ENCODE data around the gene SAMD8. TPM values are rescaled to one million over a fixed set of nuclear protein-coding genes. Genes with fewer than 3 reads are reported as not detected.

Gene SAMD8
- total and polyA plus RNA-seq, 2 of the 8 experiments (the other 6 are each of a cell fraction or from before 2014, with no cell fraction given), result 11.7 to 20.9 TPM

- H2BK5ac ChIP-seq (ENCODE audit: low read depth, low read length), result peak overlapping the region; percentile 63; the same call in 1 of the 2 replicates
- peak overlapping the region in 1 of 2 experiments; percentile 29; a peak in 1 of 4 replicates for H3K4me2 ChIP-seq (ENCODE audit: insufficient read depth in 1 of 2, low read depth in 2 of 2, low read length in 2 of 2)
- peaks cover 0 to 12% (median 7%) of the 10 kb centered on the region in 4 experiments; a peak in 5 of 7 replicates for H3K4me1 ChIP-seq (replicated peaks in 1 of 4; ENCODE audit: control insufficient read depth in 3 of 4, insufficient read depth in 4 of 4, low read length in 3 of 4)
- H2BK12ac ChIP-seq (ENCODE audit: low read depth, low read length), result no peak overlapping the region
- H4K20me1 ChIP-seq (replicated peaks in 1 of 2; ENCODE audit: control insufficient read depth in 1 of 2, insufficient read depth in 2 of 2, low read length in 2 of 2), result no peaks in the 10 kb centered on the region
- no peaks in the 10 kb centered on the region for H3K27me3 ChIP-seq (replicated peaks in 1 of 4; ENCODE audit: control insufficient read depth in 3 of 4, extremely low read depth in 1 of 4, insufficient read depth in 3 of 4, low read length in 3 of 4)
- no peaks in the 10 kb centered on the region for H3K79me1 ChIP-seq (ENCODE audit: low read depth, low read length)
- POLR2A ChIA-PET (ENCODE audit: partially characterized antibody), result interaction anchor here (0.8 to 36.7 kb wide), 4 partner anchors 16 to 40 kb away, joined by 3 to 801 read pairs (median 16); partner anchors contain the start of genes COMTD1 and VDAC2
- no peak overlapping the region for H2AK5ac ChIP-seq (ENCODE audit: low read depth, low read length)
- no peak overlapping the region for H2BK120ac ChIP-seq (replicated peaks; ENCODE audit: low read depth, low read length)
- peak overlapping the region; percentile 2; the same call in 1 of the 2 replicates for H3K27ac ChIP-seq (ENCODE audit: low read depth, low read length)
- CTCF ChIA-PET (ENCODE audit: partially characterized antibody), result interaction anchor here (0.6 to 10.5 kb wide), 31 partner anchors 9 to 1010 kb away, joined by 3 to 209 read pairs (median 4); partner anchors contain the start of genes COMTD1, SAMD8 and VDAC2
- H2BK20ac ChIP-seq (ENCODE audit: low read length), result no peak overlapping the region
- H3K23me2 ChIP-seq (ENCODE audit: low read depth, low read length), result no peaks in the 10 kb centered on the region
- no peak overlapping the region for H3K14ac ChIP-seq (ENCODE audit: insufficient read length)
- FAIRE-seq (no peak), DNase-seq (ENCODE audit: low read depth in 1 of 2, low spot score in 2 of 2) (peak; percentile 56 to 61)
- no peak overlapping the region for H4K5ac ChIP-seq (ENCODE audit: insufficient read length, low read depth, low read length)
- no peak overlapping the region for H4K8ac ChIP-seq (ENCODE audit: extremely low read depth, insufficient read depth, low read length)
- H3K9ac ChIP-seq (replicated peaks in 1 of 4; ENCODE audit: extremely low read depth in 1 of 4, low read depth in 3 of 4, low read length in 3 of 4), result no peak overlapping the region
- no peak overlapping the region for H3K56ac ChIP-seq (replicated peaks; ENCODE audit: insufficient read length, low read depth, low read length)
- H3K79me2 ChIP-seq (ENCODE audit: control insufficient read depth in 1 of 2, insufficient read depth in 2 of 2, low read length in 2 of 2), result no peaks in the 10 kb centered on the region
- H3K36me3 ChIP-seq (ENCODE audit: control insufficient read depth in 2 of 4, insufficient read depth in 4 of 4, low read length in 3 of 4), result no peaks in the 10 kb centered on the region
- H4K91ac ChIP-seq (replicated peaks; ENCODE audit: insufficient read length, low read length), result no peak overlapping the region
- H2AFZ ChIP-seq (ENCODE audit: low read length), result no peak overlapping the region
- no peak overlapping the region for H2BK15ac ChIP-seq (ENCODE audit: low read length)
- no peak overlapping the region for H3K4me3 ChIP-seq (ENCODE audit: extremely low read depth in 1 of 4, insufficient read depth in 2 of 4, low read depth in 3 of 4, low read length in 4 of 4)
- H3K23ac ChIP-seq (ENCODE audit: insufficient read length), result no peak overlapping the region
- H3K4ac ChIP-seq (replicated peaks; ENCODE audit: insufficient read length, low read depth, low read length), result no peak overlapping the region
- no peaks in the 10 kb centered on the region for H3K9me3 ChIP-seq (ENCODE audit: insufficient read depth in 2 of 2, low read depth in 1 of 2, low read length in 1 of 2)
- WGBS, 2 experiments (ENCODE audit: extremely low coverage in 1 of 2, insufficient coverage in 1 of 2, insufficient read length in 1 of 2, insufficient replicate concordance in 2 of 2, low coverage in 1 of 2, low lambda C conversion rate in 2 of 2, missing lambda C conversion rate in 1 of 2), result 34% methylated on average over 3 of the region's 3 CpGs; no CpG with 5 or more reads in 1 of the 2 experiments
- no peak overlapping the region for H3K18ac ChIP-seq (ENCODE audit: extremely low read depth, low read length)
- TF ChIP-seq YY1 (IDR thresholded peaks at IDR 0.05; ENCODE audit: low read depth, low read length), result no peak
- TF ChIP-seq EGR1 (IDR thresholded peaks at IDR 0.05; ENCODE audit: borderline replicate concordance, low read depth, low read length), result no peak
- no peak for TF ChIP-seq FOSL1 (IDR thresholded peaks at IDR 0.05; ENCODE audit: insufficient read depth, low read depth, low read length)
- TF ChIP-seq, protein P1, sequence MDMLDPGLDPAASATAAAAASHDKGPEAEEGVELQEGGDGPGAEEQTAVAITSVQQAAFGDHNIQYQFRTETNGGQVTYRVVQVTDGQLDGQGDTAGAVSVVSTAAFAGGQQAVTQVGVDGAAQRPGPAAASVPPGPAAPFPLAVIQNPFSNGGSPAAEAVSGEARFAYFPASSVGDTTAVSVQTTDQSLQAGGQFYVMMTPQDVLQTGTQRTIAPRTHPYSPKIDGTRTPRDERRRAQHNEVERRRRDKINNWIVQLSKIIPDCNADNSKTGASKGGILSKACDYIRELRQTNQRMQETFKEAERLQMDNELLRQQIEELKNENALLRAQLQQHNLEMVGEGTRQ (IDR thresholded peaks at IDR 0.05; ENCODE audit: low read length), result no peak
- no peak for TF ChIP-seq GABPA (IDR thresholded peaks at IDR 0.05; ENCODE audit: borderline replicate concordance, insufficient read depth, low read length)
- TF ChIP-seq, protein P2, sequence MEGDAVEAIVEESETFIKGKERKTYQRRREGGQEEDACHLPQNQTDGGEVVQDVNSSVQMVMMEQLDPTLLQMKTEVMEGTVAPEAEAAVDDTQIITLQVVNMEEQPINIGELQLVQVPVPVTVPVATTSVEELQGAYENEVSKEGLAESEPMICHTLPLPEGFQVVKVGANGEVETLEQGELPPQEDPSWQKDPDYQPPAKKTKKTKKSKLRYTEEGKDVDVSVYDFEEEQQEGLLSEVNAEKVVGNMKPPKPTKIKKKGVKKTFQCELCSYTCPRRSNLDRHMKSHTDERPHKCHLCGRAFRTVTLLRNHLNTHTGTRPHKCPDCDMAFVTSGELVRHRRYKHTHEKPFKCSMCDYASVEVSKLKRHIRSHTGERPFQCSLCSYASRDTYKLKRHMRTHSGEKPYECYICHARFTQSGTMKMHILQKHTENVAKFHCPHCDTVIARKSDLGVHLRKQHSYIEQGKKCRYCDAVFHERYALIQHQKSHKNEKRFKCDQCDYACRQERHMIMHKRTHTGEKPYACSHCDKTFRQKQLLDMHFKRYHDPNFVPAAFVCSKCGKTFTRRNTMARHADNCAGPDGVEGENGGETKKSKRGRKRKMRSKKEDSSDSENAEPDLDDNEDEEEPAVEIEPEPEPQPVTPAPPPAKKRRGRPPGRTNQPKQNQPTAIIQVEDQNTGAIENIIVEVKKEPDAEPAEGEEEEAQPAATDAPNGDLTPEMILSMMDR (IDR thresholded peaks at IDR 0.05; ENCODE audit: control extremely low read depth in 1 of 3, insufficient read depth in 1 of 3, low read depth in 1 of 3, low read length in 3 of 3), result peak; percentile 46 to 73 (median 64)
- no peak for TF ChIP-seq CBX8 (IDR thresholded peaks at IDR 0.05; ENCODE audit: borderline replicate concordance, low read depth, low read length)
- TF ChIP-seq SUZ12 (IDR thresholded peaks at IDR 0.05; ENCODE audit: low read length), result no peak
- TF ChIP-seq SIX5 (IDR thresholded peaks at IDR 0.05; ENCODE audit: low read depth, low read length), result no peak
These were observed 76.5 kb downstream of the SAMD8 start for GRCh38 chr10:75187961-75188426.

Measured in H1 (cell line).